HL-60 (cell line): ENCODE results near the gene GRIA3.
"Not testable (repeated sequence)": the region's sequence is repeated elsewhere in the genome, so short reads cannot be mapped to it uniquely, and the experiment has no call there.

ENCODE experiments used
- DNase-seq, 2 experiments: peaks; one replicate each; pipeline ENCODE4 v3.0.0-alpha.2; 2010 to 2020; ENCODE audit warnings: low read depth in 1 of 2, low spot score in 1 of 2
- H3K27ac ChIP-seq: fragments of 250-450 bp; sonication (Bioruptor Pico); replicated peaks from 2 replicates; pipeline ENCODE4 v1.5.1; 2020; ENCODE audit warnings: mild to moderate bottlenecking, moderate library complexity
- H3K27me3 ChIP-seq: fragments of 250-450 bp; sonication (Bioruptor Pico); 2 replicates; pipeline ENCODE4 v1.5.1; 2021; ENCODE audit warnings: mild to moderate bottlenecking, moderate library complexity; ENCODE audit not compliant: insufficient read depth, poor library complexity, severe bottlenecking
- H3K4me3 ChIP-seq: replicated peaks from 2 replicates; pipeline ENCODE4 v1.5.1; 2011; ENCODE audit warnings: mild to moderate bottlenecking, control low read depth, low read length; ENCODE audit not compliant: insufficient read depth
- CTCF ChIP-seq: IDR thresholded peaks from one replicate; pipeline ENCODE4 v1.5.1; 2011; ENCODE audit warnings: low read length, control low read depth, inconsistent platforms; ENCODE audit not compliant: insufficient read depth
- GABPA ChIP-seq: IDR thresholded peaks from 2 replicates; pipeline ENCODE4 v1.6.1; 2012; ENCODE audit warnings: low read depth
- POLR2AphosphoS5 ChIP-seq: IDR thresholded peaks from 2 replicates; pipeline ENCODE4 v1.6.1; 2012; ENCODE audit warnings: low read depth
- REST ChIP-seq: IDR thresholded peaks from 2 replicates; pipeline ENCODE4 v1.6.1; 2012; ENCODE audit warnings: low read depth; ENCODE audit not compliant: insufficient replicate concordance
- SPI1 ChIP-seq: IDR thresholded peaks from 2 replicates; pipeline ENCODE4 v1.6.1; 2012; ENCODE audit warnings: low read depth, mild to moderate bottlenecking, borderline replicate concordance

GRIA3 gene

DNA sequence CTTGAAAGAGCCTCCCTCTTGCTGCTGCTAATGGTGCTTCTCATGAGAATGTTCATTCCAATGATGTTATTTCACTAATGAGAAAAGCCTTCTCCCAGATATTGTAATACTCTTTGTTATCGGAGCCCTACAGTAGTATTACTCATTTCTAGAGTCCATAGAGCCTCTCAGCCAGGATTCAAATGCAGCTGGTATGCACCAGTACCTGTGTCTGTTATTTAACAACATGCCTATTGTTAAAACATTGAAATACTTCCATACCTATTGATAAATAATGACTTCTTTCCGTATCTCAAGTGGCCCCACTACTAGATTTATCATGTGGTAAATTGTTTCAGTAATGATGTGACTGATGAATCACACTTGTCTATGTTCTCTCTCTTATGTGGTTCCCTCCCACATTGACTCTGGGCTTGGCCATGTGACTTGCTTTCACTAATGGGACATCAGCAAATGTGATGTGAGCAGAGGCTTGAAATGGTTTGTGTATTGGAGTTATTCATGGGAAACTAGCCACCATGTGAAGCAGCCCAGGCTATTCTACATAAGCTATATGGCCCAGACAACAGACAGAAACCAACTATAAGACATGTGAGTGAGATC lies 341.1 kb downstream of the GRIA3 start:
- no peak for TF ChIP-seq CTCF
- no peak for TF ChIP-seq SPI1
- TF ChIP-seq REST, result no peak
- TF ChIP-seq GABPA, result no peak
- TF ChIP-seq POLR2AphosphoS5, result no peak
- H3K4me3 ChIP-seq, result no peak overlapping the region
- DNase-seq, result no peak

DNA sequence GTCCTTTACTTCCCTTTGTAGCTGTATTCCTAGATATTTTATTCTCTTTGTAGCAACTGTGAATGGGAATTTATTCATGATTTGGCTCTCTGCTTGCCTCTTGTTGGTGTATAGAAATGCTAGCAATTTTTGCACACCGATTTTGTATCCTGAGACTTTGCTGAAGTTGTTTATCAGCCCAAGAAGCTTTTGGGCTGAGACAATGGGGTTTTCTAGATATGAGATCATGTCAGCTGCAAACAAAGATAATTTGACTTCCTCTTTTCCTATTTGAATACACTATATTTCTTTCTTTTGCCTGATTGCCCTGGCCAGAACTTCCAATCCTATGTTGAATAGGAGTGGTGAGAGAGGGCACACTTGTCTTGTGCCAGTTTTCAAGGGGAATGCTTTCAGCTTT lies 346.6 kb downstream of the GRIA3 start:
- H3K27ac ChIP-seq, H3K27me3 ChIP-seq, H3K4me3 ChIP-seq, DNase-seq: not testable (repeated sequence)

More for the DNA sequence above, 341.1 kb downstream of the GRIA3 start:
- H3K27me3 ChIP-seq, result no peaks in the 10 kb centered on the region
- no peak overlapping the region for H3K27ac ChIP-seq
